CD4-positive, alpha-beta T cell (primary cell): Measurements from ENCODE around the gene AGBL1. TPM values are rescaled to one million over a fixed set of nuclear protein-coding genes. Genes with fewer than 3 reads are reported as not detected.

Experiments used
- ATAC-seq: fragments of 200-7000 bp; cut with Tn5 transposase; one replicate; pipeline ENCODE4 v1.10.0; 2022; ENCODE audit warnings: mild to moderate bottlenecking; ENCODE audit not compliant: poor library complexity
- CTCF ChIA-PET: fragments of 350-600 bp; sonication (Branson Sonifier 250); formaldehyde crosslinking; loops from one replicate; lab custom pipeline; 2021; ENCODE audit warnings: antibody characterized with exemption, inconsistent platforms; lab: Charles Lee
- POLR2A ChIA-PET: fragments of 350-600 bp; sonication (Branson Sonifier 250); formaldehyde crosslinking; loops from one replicate; lab custom pipeline; 2021; ENCODE audit warnings: antibody characterized with exemption, inconsistent platforms; lab: Charles Lee
- DNase-seq, 14 experiments: peaks; one replicate each; pipeline ENCODE4 v3.0.0-alpha.2; 2013 to 2020; ENCODE audit warnings: mixed read lengths in 2 of 14
- H3K27ac ChIP-seq, 2 donors: one replicate each; pipeline versions ENCODE4 v1.5.1 to v1.7.0; 2013; ENCODE audit warnings: low read length in 2 of 2, low read depth in 1 of 2, mild to moderate bottlenecking in 1 of 2
- H3K27me3 ChIP-seq, 2 experiments: 1 replicate in 1 of 2; 2 replicates in 1 of 2; pipeline versions ENCODE4 v1.6.1 to v1.7.0; 2013; ENCODE audit warnings: low read length in 2 of 2, control low read depth in 1 of 2, mild to moderate bottlenecking in 1 of 2, moderate library complexity in 1 of 2; ENCODE audit not compliant: insufficient read depth in 2 of 2, control insufficient read depth in 1 of 2
- H3K36me3 ChIP-seq: one replicate; pipeline ENCODE4 v1.6.1; 2013; ENCODE audit warnings: low read length, control low read depth; ENCODE audit not compliant: insufficient read depth
- H3K4me1 ChIP-seq: one replicate; pipeline ENCODE4 v1.6.1; 2013; ENCODE audit warnings: low read length, control low read depth; ENCODE audit not compliant: insufficient read depth
- H3K4me3 ChIP-seq: one replicate; pipeline ENCODE4 v1.5.1; 2013; ENCODE audit warnings: mild to moderate bottlenecking, low read length, moderate library complexity
- H3K9me3 ChIP-seq, 2 experiments: 1 replicate in 1 of 2; 2 replicates in 1 of 2; pipeline versions ENCODE4 v1.6.1 to v1.7.0; 2013; ENCODE audit warnings: low read length in 2 of 2, mild to moderate bottlenecking in 2 of 2, control low read depth in 1 of 2, moderate library complexity in 1 of 2; ENCODE audit not compliant: control insufficient read depth in 1 of 2, insufficient read depth in 1 of 2
- H3K27ac Mint-ChIP-seq: one replicate; pipeline ENCODE4 v1.8.0; 2020; ENCODE audit warnings: mixed read lengths
- H3K27me3 Mint-ChIP-seq: one replicate; pipeline ENCODE4 v1.8.0; 2021; ENCODE audit warnings: mixed read lengths
- H3K36me3 Mint-ChIP-seq: one replicate; pipeline ENCODE4 v1.8.0; 2021; ENCODE audit warnings: low read depth, mixed read lengths
- H3K4me1 Mint-ChIP-seq: one replicate; pipeline ENCODE4 v1.8.0; 2021; ENCODE audit warnings: low read depth, mixed read lengths
- H3K4me3 Mint-ChIP-seq: one replicate; pipeline ENCODE4 v1.8.0; 2020; ENCODE audit warnings: mild to moderate bottlenecking, mixed read lengths
- H3K9me3 Mint-ChIP-seq: one replicate; pipeline ENCODE4 v1.8.0; 2020; ENCODE audit warnings: mixed read lengths
- intact Hi-C, 2 experiments: fragments of 100-400 bp; cut with DNase I in 1 of 2; cut with micrococcal nuclease in 1 of 2; formaldehyde crosslinking; loops; one replicate each; pipeline versions ENCODE4 v1.15.1 to v1.9.0; 2023 to 2025; cut with DNase I, micrococcal nuclease
- total RNA-seq, 174 experiments: library from RNA in 2 of 174; stranded (reverse) in 2 of 174; gene quantifications; one replicate each; pipeline ENCODE4 v1.2.3 and lab custom pipeline; 2021 to 2026
- TF ChIP-seq, protein P1 (sequence below): fragments of 200-600 bp; IDR thresholded peaks from one replicate; pipeline ENCODE4 v1.8.0; 2022; ENCODE audit warnings: antibody characterized with exemption, mild to moderate bottlenecking

Gene AGBL1
- total RNA-seq, 2 experiments from 2014 or later = not detected

DNA sequence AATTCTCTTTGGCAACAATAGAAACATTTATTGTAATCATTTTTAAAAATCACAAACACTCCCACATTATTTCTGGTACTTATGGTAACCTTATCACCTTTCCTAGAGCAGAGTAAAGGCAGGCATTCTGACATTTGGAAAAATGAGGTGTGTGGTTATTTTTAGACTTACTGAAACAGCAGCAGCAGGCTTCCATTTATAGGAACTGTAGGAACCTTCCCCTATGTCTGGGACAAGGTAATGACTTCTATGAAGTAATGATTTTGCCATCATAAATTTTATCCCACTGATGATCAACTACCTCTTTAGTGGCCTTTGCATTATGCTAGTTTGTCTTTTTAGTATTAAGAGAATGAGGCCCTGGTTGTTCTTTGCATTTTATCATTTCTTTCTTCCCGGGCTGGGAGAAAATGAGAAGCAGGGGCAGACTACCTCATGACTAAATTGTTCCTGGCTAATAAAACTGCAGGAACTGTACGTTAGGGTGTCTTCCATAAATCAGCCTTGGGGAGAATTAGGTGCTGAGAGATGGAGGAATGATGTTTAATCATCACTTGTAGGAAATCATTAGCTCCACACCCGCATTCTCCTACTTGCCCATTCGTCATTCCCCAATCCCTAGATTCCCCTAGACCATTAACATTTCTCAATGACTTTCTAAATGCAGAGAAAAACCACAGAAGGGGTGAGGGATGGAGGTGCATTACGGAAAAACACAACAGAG, 680.3 kb downstream of the AGBL1 start:
- TF ChIP-seq, protein P1, sequence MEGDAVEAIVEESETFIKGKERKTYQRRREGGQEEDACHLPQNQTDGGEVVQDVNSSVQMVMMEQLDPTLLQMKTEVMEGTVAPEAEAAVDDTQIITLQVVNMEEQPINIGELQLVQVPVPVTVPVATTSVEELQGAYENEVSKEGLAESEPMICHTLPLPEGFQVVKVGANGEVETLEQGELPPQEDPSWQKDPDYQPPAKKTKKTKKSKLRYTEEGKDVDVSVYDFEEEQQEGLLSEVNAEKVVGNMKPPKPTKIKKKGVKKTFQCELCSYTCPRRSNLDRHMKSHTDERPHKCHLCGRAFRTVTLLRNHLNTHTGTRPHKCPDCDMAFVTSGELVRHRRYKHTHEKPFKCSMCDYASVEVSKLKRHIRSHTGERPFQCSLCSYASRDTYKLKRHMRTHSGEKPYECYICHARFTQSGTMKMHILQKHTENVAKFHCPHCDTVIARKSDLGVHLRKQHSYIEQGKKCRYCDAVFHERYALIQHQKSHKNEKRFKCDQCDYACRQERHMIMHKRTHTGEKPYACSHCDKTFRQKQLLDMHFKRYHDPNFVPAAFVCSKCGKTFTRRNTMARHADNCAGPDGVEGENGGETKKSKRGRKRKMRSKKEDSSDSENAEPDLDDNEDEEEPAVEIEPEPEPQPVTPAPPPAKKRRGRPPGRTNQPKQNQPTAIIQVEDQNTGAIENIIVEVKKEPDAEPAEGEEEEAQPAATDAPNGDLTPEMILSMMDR = no peak
- peaks cover 8% of the 10 kb centered on the region for H3K27me3 Mint-ChIP-seq
- H3K36me3 ChIP-seq = no peaks in the 10 kb centered on the region
- H3K27me3 ChIP-seq = no peaks in the 10 kb centered on the region
- H3K9me3 Mint-ChIP-seq = no peaks in the 10 kb centered on the region
- intact Hi-C loops = no loop called here
- no peak overlapping the region for H3K4me3 Mint-ChIP-seq
- no peak overlapping the region for H3K4me3 ChIP-seq
- ATAC-seq = no peak
- H3K27ac Mint-ChIP-seq = no peak overlapping the region
- no peak overlapping the region for H3K27ac ChIP-seq
- DNase-seq = no peak
- H3K4me1 ChIP-seq = no peaks in the 10 kb centered on the region
- H3K9me3 ChIP-seq = no peaks in the 10 kb centered on the region
- ChIA-PET CTCF (no interaction called here), POLR2A (no interaction called here)
- no peaks in the 10 kb centered on the region for H3K4me1 Mint-ChIP-seq
- no peaks in the 10 kb centered on the region for H3K36me3 Mint-ChIP-seq

DNA sequence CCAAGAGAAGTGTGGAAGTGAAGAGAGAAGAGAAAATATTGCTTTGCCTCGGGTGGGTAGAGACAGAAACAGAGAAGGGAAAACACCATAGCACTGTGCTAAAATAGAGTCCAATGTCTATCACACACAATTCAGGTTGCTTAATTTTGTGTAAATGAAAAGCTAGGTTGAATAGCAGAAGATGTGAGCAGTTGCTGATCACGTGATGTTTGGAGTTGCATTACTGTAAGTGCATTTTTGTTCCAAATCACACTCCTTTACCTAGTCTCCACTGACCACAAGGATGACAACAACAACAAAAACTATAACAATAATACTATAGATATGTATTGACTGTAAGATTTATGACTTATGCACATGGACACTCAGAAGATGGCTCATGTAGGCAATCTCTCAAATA, 683.2 kb downstream of the AGBL1 start:
- H3K36me3 ChIP-seq = no peaks in the 10 kb centered on the region
- Mint-ChIP-seq H3K4me3 (no peak overlapping the region), H3K4me1 (no peaks in the 10 kb centered on the region), H3K9me3 (no peaks in the 10 kb centered on the region), H3K27ac (no peak overlapping the region), H3K36me3 (no peaks in the 10 kb centered on the region), H3K27me3 (peaks cover 5% of the 10 kb centered on the region)
- H3K4me1 ChIP-seq = no peaks in the 10 kb centered on the region
- TF ChIP-seq, protein P1 = no peak
- intact Hi-C loops = no loop called here
- DNase-seq = no peak
- H3K4me3 ChIP-seq = no peak overlapping the region
- POLR2A ChIA-PET = no interaction called here
- CTCF ChIA-PET = no interaction called here
- no peak overlapping the region for H3K27ac ChIP-seq
- ATAC-seq = no peak
- no peaks in the 10 kb centered on the region for H3K27me3 ChIP-seq
- no peaks in the 10 kb centered on the region for H3K9me3 ChIP-seq

DNA sequence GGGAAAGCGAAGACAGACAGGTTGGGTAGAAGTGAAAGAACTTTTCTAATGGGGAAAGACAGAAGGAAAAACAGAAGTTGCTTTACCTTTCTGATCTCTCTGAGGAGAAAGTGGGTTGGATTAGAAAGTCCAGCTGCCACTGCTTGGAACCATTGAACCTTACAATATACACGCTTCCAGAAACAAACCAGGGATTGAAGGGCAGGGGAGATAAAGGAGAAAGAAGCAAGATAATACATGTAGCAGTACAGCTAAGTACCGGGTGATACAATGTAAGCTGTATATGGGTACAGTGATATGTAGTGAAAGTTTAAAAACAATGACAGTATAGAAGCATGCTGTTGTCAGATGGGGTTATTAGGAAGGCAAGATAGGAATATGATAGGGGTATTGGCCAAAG, 684.4 kb downstream of the AGBL1 start:
- POLR2A ChIA-PET = no interaction called here
- H3K27ac Mint-ChIP-seq = no peak overlapping the region
- no peak overlapping the region for H3K4me3 ChIP-seq
- H3K27me3 Mint-ChIP-seq = peaks cover 5% of the 10 kb centered on the region
- ATAC-seq (no peak), DNase-seq (no peak)
- CTCF ChIA-PET = no interaction called here
- TF ChIP-seq, protein P1 = no peak
- no peaks in the 10 kb centered on the region for H3K36me3 Mint-ChIP-seq
- no peak overlapping the region for H3K27ac ChIP-seq
- H3K4me1 ChIP-seq = no peaks in the 10 kb centered on the region
- no peaks in the 10 kb centered on the region for H3K9me3 Mint-ChIP-seq
- H3K36me3 ChIP-seq = no peaks in the 10 kb centered on the region
- H3K4me3 Mint-ChIP-seq = no peak overlapping the region
- H3K4me1 Mint-ChIP-seq = no peaks in the 10 kb centered on the region
- H3K9me3 ChIP-seq = no peaks in the 10 kb centered on the region
- no peaks in the 10 kb centered on the region for H3K27me3 ChIP-seq
- intact Hi-C loops = no loop called here
